HG03135 (cell line): ENCODE results near the gene SDC1.

Source experiments
- ATAC-seq: cut with Tn5 transposase; IDR thresholded peaks from one replicate; pipeline ENCODE4 v1.9.1; 2021; ENCODE audit warnings: mild to moderate bottlenecking, moderate library complexity; ENCODE audit not compliant: unreplicated experiment

The SDC1 gene

DNA sequence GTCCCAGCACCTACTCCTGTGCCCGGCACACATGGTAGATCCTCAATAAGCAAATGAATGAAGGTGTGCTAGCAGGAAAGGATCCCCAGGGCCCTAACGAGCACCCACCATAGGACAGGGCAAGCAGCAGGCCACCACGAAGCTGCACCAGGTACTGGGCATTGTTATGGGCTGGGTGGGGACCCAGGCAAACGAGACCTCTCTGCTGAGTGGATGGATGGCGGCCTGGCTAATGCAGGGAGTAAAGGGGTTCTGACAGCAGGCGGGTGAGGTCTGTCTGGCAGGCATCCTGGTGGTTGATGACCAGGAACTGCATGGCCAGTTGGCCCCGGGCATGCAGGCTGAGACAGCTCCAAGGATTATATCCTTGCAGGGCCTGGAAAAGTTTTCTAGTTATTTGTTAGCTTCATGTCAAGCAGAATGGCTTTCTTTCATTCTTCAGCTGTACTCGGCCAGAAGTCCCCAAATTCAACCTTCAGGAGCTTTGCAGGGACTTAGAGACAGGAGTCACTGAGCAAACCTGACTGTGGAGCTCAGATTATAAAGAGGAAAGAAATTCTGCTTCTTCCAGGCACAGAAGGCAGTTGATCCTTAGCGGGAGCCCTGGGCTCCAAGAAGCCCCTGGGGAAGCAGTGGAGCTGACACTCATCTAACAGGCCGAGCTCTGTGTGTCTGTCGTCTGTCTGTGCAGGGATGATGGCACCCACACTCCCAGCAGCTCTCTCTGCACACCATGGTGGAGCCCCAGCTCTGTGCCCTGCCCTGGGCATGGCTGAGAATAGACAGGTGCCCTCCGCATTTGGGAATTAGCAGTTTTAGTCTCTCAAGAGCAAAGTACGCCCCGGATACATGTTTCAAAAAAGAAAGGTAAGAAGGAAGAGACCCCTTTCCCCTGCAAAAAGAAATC is 51.2 kb downstream of the SDC1 start:
- no peak for ATAC-seq

DNA sequence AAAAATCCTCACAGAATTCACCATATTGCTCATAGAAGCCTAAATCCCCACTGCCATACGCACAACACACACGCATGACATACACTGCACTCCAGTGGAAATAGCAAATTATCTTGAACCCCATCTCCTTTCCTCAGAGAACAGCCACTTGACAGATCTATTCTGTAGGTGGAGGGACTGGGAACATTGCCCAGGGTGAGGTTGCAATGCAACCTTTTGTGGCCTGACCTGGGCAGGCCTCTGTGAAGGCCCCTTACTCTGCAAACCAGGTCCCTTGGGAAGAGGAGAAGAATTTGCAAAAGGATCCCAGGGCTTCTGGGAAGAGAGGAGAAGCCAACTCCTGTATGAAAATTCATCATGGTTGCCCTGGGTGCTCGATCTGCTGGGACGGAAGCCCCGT is 51.9 kb downstream of the SDC1 start:
- ATAC-seq: no peak

DNA sequence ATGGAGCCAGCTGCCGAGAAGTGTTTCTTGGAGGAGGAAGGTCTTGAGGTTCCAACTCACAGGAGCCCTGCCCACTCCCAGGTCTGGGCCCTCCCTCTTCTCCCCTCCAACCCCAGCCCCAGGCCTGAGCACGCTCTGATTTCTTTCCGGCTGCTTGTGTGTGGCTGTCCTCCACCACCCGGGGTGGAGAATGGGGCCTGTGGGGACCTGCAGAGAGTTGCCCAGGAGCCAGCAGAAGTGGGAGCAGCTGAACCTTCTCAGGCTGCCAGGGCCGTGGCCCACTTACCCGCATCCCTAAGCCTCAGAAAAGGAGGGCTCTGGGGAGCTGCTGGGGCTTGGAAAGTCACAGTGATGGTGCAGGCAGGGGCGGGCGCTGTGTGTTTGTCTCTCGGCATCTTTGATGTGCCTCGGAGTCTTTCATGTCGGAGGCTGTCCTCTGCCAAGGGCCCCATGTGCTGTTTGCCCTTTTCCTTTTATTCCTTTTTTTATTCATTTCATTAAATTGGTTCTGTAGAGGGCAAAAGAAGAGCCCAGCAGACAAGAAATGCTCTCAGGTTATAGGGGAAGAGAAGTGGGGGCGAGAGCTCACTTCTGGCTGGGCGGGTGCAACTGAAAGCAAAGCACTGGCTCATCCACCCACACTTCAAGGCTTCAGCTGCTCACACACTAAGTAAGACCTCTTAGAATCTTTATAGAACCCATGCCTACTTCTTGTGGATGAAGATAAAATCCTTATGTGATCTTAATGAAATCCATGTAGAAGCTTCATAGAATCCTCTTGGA is 52.5 kb downstream of the SDC1 start:
- no peak for ATAC-seq

DNA sequence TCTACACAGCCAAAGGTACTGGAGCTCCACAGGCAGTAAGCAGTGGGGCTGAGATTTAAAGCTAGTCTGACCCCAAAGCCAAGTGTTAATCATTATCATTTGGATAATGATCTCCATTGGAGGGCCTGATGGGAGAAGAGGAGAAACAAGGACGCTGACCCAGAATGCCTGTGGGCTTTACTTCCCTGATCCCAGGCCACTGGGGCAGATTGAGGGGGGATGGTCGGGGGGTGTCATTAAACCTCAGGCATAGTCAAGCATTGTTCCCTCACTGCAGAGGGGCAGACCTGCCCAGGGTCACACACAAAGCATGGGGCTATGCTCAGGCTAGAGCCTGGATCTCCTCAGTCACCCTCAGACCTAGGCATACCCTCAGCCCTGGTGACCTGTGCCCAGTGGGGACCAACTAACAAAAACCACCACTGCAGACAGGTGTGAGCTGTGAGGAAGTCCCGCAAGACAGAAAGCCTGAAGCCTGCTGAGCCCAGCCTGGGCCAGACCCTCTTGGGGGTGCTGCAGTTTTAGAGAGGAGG is 53.4 kb downstream of the SDC1 start:
- no peak for ATAC-seq

DNA sequence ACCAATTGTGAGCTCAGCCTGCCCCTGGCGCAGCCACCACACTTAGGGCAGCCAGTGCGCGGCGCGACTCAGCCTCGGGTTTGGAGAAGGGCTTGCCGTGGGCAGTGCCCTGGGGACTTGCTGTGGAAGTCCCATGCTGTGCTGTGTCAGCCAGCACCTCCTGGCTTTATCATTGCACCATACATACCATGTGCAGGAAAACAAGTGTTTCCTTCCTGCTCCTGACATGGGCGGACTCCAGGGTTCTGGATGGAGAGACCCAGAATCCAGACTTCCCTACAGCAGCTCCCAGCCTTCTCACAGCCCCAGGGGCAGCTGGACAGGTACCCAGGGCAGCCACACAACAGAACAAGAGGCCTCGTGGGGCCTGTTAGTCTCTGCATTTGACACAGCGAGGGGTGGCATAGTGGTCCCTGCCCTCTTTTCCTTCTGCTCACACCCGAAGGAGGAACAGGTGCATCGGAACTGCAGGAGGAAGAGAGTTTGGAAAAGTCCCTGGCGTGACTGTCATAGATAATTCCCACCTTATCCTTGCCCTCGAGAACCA is 54.2 kb downstream of the SDC1 start:
- no peak for ATAC-seq

DNA sequence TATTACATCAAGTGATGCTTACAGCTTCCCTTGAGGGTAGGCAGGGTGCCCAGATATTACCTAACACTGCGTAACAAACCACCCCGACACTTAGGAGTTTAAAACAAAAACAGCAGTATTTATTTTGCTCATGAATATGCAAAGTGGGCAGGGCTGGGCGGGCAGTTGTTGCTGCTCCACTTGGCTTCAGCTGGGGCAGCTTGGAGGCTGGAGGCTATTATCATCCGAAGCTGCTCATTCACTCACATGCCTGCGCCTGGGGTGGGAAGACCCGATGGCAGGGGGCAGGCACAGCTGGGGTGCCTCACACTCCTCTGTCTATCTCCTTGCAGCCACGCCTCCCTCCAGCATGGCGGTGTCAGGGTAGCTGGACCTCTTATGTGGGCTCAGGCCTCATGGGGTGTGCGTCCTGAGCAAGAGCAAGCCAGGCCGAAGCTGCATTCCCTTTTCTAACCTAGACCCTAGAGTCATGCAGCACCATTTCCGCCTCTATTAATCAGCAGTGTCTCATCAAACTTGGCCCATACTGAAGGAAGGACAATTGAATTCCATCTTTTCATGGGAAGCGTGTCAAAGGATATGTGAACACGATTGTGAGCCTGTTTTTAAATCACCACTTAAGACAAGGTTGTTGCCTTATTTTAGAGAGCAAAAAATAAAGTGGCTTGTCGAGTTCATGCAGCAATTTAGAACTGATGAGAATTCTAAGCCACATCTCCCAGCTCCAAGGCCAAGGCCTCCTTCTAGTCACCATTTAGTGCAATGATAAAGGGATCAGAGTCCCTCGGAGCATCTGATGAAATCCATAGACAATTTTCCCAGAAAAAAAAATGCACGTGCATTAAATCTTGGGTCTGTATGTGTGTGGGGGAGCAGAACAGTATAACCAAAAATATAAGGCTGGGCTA is 54.9 kb downstream of the SDC1 start:
- ATAC-seq: no peak

DNA sequence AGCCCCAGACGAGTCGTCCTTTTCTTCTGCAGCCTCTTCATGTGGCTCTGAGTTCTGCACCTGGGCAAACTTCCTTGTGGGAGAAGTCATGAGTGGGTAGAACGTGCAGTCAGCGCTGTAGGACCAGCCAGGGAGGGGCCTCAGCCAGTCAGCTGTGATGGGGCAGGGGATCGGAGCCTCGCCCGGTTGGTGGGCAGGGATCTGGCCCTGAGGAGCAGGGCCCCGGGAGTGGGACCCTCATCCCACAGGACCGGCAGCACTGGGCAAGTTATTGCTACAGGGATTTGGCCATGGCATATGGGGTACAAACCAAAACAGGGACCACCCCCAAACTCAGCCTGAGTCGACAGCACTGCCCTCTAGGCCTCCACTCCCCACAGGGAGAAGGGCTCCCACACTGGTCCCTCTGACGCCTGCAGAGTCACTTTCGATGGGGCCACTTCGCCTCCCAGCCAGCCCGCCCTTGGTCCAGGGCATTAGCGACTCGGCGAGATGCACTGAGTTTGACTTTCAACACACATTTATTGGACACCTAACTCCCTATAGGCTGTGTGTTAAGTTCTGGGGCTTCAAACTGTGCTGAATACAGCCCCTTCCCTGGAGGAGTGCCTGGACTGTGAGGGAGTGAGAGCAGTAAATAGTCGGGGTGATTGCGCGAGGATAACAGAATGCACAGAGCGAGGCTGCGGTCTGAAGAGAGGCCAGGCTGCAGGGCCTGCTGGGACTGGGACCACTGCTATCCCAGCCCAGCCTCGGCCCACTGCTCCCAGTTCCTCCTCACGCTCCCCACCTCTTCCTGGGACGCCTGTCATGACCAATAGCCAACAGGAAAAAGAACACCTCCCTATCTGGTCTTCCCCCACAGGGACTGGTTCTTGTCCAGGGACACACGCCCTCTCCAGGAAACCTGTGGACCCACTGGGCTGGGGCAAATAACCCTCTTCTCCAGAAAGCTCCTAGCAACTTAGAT is 55.9 kb downstream of the SDC1 start:
- no peak for ATAC-seq

DNA sequence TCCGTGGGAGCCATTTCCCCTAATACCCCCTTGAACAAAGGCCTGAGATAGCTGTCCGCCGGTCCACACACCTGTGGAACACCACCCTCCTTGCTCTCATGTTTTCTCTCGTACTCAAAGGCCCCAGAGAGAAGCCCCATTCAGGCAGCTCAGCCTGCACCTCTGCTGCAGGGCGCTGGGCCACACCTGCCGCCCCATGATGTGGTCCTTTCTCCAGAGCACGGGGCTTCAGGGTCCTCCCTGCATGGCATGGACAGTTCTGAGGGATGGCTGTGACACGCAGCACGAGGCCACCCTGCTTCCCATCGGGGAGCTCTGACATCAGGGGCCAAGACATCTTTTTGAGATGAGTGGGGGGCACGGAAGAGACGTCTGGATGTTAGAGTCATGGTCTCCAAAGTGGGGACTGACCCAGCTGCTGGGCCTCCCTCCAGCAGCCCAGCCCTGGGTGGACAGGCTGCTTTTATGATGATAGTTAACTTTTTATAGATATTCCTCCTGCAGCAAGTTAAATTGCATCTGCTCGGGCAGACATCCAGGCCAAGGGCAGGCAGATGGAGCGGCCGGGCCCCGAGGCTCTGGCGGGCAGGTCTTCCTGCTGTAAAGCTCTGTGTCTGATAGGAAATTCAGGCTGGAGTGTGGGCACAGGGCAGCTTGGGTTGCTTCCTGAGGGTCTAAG is 56.7 kb downstream of the SDC1 start:
- no peak for ATAC-seq

DNA sequence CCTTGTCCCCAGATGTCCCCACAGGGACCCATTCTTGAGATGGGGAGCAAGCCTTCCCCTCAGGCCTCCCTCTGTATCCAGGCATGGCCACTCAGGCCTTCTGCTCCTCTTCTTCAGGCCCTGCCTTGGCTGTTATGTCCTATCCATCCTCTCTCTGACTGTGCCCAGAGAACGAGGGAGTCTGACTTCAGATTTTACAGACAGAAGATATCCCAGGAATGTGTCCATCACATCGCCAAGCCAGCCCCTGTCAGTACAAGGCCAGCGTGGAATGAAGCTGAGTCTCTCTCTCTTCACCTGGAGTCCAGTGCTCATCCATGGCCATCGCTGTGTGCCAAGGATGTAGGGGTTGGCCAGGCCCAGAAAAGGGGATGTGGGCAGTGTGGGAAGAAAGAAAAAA is 57.6 kb downstream of the SDC1 start:
- no peak for ATAC-seq

DNA sequence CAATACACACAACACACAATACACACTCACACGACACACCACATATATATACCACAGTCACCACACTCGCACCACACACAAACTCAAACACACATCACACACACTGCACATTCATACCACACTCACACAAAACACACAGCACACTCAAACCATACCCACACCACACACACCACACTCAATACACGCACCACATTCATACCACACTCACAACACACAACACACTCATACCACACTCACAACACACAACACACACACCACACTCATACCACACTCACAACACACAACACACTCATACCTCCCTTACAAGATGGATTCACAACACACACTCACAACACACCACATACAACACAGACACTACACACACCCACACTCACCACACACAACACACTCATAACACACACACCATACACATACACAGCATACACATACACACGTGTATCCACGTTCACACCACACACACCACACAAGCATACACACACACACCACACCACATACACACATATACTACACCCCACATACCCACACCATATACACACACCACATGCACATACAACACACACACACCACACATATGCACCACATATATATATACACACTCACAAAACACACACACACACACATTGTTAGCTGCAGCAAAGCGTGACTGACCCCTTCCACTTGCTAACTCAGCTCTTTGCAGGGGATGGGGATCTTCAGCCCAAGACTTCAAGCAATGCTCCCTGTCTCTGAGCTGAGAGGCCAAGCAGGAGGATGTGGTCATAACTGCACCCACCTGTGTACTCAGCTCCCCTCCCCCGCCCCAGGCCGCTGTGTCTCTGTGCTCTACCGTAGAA is 59.0 kb downstream of the SDC1 start:
- no peak for ATAC-seq

DNA sequence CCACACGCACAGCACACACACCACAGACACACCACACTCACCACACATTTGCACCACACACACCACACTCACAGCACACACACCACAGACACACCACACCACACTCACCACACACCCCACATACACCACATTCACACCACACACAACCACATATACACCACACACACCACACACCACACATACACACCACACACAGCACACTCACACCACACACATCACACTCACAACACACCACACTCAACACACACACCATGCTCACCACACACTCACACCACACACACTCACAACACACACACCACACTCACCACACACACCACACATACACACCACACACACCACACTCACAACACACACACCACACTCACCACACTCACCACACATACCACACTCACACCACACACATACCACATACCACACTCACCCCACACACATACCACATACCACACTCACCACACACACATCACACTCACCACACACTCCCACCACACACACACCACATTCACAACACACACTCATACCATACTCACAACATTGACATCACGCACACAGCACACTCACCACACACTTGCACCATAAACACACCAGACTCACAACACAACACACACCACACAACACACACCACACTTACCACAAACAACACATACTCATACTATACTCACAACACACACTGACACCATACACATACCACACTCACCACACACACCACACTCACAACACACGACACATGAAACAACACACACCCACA is 60.0 kb downstream of the SDC1 start:
- no peak for ATAC-seq

DNA sequence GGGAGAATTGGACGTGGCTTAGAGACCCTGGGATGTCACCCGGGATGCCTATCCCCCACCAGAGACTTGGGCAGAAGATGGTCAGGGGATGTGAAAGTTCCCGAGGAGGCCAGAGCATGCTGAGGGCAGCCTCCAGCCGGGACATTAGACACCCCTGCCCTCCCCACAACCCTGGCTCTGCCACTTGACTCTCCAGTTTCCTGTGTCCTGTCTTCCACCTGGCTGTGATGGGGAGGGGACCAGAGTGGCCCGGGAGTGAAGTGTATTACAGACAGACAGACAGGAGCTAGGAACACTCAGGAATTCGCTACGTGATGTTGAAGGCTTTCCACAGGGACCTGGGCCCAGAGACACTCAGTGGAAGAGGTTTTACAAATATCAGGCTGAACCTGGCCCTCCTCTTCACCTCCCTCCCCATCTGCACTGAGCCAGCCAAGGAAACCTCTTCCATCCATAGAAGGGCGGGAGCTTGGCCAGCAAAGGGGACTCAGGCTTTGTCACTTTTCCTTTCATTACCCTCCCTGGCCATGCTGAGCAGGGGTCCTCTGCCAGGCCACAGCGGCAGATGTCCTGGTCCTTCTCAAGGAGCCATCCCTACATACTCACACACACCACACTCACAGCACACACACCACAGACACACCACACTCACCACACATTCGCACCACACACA is 60.7 kb downstream of the SDC1 start:
- ATAC-seq: no peak

DNA sequence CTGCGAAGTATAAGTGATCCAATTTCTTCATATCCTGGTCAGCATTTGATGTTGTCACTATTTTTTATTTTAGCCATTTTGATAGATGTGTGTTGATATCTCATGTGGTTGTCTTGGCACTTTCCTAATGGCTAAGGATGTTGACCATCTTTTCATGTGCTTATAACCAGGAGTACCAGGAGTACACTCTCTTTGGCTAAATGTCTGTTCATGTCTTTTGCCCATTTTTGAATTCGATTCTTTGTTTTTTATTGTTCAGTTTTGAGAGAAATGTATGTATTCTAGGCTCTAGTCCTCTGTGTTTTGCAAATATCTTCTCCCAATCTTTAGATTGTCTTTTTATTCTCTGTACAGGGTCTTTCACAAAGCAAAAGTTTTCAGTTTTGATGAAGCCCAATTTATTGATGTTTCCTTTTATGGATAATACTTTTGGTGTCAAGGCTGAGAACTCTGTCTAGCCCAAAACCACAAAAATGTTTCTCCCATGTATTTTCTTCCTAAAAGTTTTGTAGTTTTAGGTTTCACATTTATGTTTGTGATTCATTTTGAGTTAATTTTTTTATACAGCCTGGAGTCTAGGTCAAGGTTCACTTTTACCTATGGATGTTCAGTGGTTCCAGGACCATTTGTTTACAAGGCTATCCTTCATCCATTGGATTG is 65.4 kb downstream of the SDC1 start:
- no peak for ATAC-seq

DNA sequence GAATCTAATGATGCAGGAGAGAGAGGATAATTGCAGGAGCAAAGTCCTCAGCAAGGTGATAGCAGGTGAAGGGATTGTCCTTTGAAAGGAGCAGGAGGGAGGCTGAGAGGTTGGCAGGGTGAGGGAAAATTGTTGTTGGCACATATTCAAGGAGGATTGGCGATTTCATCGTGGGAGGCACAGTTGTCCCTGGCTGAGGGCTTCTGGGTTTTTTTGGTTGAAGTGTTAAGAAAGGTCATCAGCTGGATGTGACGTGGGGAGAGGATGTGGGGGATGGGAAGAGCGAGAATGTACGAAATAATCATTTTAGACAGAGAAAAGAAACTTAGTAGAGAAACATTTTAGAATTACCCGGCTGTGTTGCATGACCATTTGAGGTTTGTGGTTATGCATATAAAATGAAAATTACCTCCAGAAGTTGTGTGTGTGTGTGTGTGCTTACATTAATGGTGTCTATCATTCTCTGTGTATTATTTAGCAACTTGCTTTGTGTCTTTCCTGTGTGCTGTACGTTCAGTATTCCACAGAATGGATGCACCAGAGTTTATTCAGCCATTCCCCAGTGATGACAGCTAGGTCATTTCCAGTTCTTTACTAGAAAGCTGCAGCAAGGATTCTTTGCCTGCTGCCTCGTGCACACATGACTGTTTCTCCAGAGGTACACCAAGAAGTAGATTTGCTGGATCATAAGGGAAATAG is 67.6 kb downstream of the SDC1 start:
- ATAC-seq: no peak

DNA sequence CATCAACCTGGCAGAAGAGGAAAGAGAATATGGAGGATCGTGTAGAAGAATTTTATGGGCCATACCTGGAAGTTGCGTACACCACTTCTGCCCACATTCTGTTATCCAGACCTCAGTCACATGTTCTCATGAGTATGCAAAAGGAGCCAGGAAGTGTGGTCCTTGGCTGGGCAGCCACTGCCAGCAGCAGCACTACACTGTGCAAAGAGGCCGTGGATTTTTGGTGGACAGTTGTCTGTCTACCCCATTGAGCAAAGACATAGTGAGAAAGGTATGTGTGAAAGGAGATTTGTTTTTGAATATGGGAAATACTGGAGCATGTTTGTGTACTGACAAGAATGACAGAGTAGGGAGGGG is 68.1 kb downstream of the SDC1 start:
- ATAC-seq: no peak
